ENCODE data around the gene SLC16A6.

SLC16A6 gene

GRCh38 chr17:68301438-68301959, 10.6 kb upstream of the SLC16A6 start:
- DNase-seq: no peak
- Histone ChIP-seq H3K36me3 (ENCODE audit: control insufficient read depth, insufficient read depth, low read length) (no peaks in the 10 kb centered on the region), H3K27me3 (replicated peaks; ENCODE audit: control insufficient read depth, insufficient read depth, low read length, poor library complexity, severe bottlenecking) (no peaks in the 10 kb centered on the region), H3K9me3 (ENCODE audit: control insufficient read depth, low read length) (no peaks in the 10 kb centered on the region), H3K4me3 (ENCODE audit: insufficient read depth, low read depth, low read length, poor library complexity, severe bottlenecking) (no peak overlapping the region), H3K27ac (ENCODE audit: insufficient read depth, low read length, poor library complexity, severe bottlenecking) (no peak overlapping the region), H3K4me1 (ENCODE audit: control insufficient read depth, insufficient read depth, low read length, poor library complexity, severe bottlenecking) (peaks cover 21% of the 10 kb centered on the region)

- Histone ChIP-seq H3K9me3 (ENCODE audit: control insufficient read depth, low read length) (no peaks in the 10 kb centered on the region), H3K4me1 (ENCODE audit: control insufficient read depth, insufficient read depth, low read length, poor library complexity, severe bottlenecking) (peaks cover 35% of the 10 kb centered on the region), H3K27me3 (replicated peaks; ENCODE audit: control insufficient read depth, insufficient read depth, low read length, poor library complexity, severe bottlenecking) (no peaks in the 10 kb centered on the region), H3K27ac (ENCODE audit: insufficient read depth, low read length, poor library complexity, severe bottlenecking) (no peak overlapping the region), H3K4me3 (ENCODE audit: insufficient read depth, low read depth, low read length, poor library complexity, severe bottlenecking) (no peak overlapping the region), H3K36me3 (ENCODE audit: control insufficient read depth, insufficient read depth, low read length) (no peaks in the 10 kb centered on the region)
- no peak for DNase-seq
These were observed 8.9 kb upstream of the SLC16A6 start for GRCh38 chr17:68299817-68300216.

- no peaks in the 10 kb centered on the region for H3K27me3 ChIP-seq (replicated peaks; ENCODE audit: control insufficient read depth, insufficient read depth, low read length, poor library complexity, severe bottlenecking)
- peaks cover 36% of the 10 kb centered on the region for H3K4me1 ChIP-seq (ENCODE audit: control insufficient read depth, insufficient read depth, low read length, poor library complexity, severe bottlenecking)
- no peak overlapping the region for H3K27ac ChIP-seq (ENCODE audit: insufficient read depth, low read length, poor library complexity, severe bottlenecking)
These were observed 7.7 kb upstream of the SLC16A6 start for GRCh38 chr17:68298601-68299000.

GRCh38 chr17:68297195-68297594, 6.3 kb upstream of the SLC16A6 start:
- Histone ChIP-seq H3K9me3 (ENCODE audit: control insufficient read depth, low read length) (no peaks in the 10 kb centered on the region), H3K27ac (ENCODE audit: insufficient read depth, low read length, poor library complexity, severe bottlenecking) (peak overlapping the region; percentile 65), H3K4me3 (ENCODE audit: insufficient read depth, low read depth, low read length, poor library complexity, severe bottlenecking) (peak overlapping the region; percentile 6), H3K27me3 (replicated peaks; ENCODE audit: control insufficient read depth, insufficient read depth, low read length, poor library complexity, severe bottlenecking) (no peaks in the 10 kb centered on the region), H3K4me1 (ENCODE audit: control insufficient read depth, insufficient read depth, low read length, poor library complexity, severe bottlenecking) (peaks cover 42% of the 10 kb centered on the region), H3K36me3 (ENCODE audit: control insufficient read depth, insufficient read depth, low read length) (no peaks in the 10 kb centered on the region)
- no peak for DNase-seq

More at GRCh38 chr17:68298601-68299000, 7.7 kb upstream of the SLC16A6 start:
- Histone ChIP-seq H3K9me3 (ENCODE audit: control insufficient read depth, low read length) (no peaks in the 10 kb centered on the region), H3K36me3 (ENCODE audit: control insufficient read depth, insufficient read depth, low read length) (no peaks in the 10 kb centered on the region), H3K4me3 (ENCODE audit: insufficient read depth, low read depth, low read length, poor library complexity, severe bottlenecking) (no peak overlapping the region)
- no peak for DNase-seq

GRCh38 chr17:68296217-68297191, 5.6 kb upstream of the SLC16A6 start:
- DNase-seq: peak; percentile 55 to 68 (median 57)
- Histone ChIP-seq H3K36me3 (ENCODE audit: control insufficient read depth, insufficient read depth, low read length) (no peaks in the 10 kb centered on the region), H3K27ac (ENCODE audit: insufficient read depth, low read length, poor library complexity, severe bottlenecking) (peak overlapping the region; percentile 65), H3K4me1 (ENCODE audit: control insufficient read depth, insufficient read depth, low read length, poor library complexity, severe bottlenecking) (peaks cover 42% of the 10 kb centered on the region), H3K9me3 (ENCODE audit: control insufficient read depth, low read length) (no peaks in the 10 kb centered on the region), H3K4me3 (ENCODE audit: insufficient read depth, low read depth, low read length, poor library complexity, severe bottlenecking) (peak overlapping the region; percentile 14), H3K27me3 (replicated peaks; ENCODE audit: control insufficient read depth, insufficient read depth, low read length, poor library complexity, severe bottlenecking) (no peaks in the 10 kb centered on the region)

DNA sequence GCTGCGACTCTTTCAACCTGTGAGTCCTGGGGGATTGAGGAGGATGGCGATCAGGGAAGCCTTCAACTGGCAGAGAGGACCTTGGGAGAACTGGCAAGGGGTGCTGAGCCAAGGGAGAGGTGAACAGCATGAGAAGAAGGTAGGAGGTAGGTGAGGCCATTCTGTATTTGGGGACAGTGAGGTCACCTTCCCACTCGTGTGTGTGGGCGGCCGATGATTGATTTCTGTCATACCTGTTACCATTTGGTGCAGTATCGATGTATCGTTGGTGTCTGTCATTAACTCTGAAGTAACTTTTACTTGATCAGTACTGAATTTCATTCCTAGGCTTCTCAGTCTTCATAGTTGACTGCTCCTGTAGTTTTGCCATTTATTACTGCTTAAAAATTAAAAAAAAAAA, 4.2 kb upstream of the SLC16A6 start:
- Histone ChIP-seq H3K27me3 (replicated peaks; ENCODE audit: control insufficient read depth, insufficient read depth, low read length, poor library complexity, severe bottlenecking) (no peaks in the 10 kb centered on the region), H3K4me1 (ENCODE audit: control insufficient read depth, insufficient read depth, low read length, poor library complexity, severe bottlenecking) (peaks cover 43% of the 10 kb centered on the region), H3K36me3 (ENCODE audit: control insufficient read depth, insufficient read depth, low read length) (no peaks in the 10 kb centered on the region), H3K9me3 (ENCODE audit: control insufficient read depth, low read length) (no peaks in the 10 kb centered on the region), H3K4me3 (ENCODE audit: insufficient read depth, low read depth, low read length, poor library complexity, severe bottlenecking) (no peak overlapping the region), H3K27ac (ENCODE audit: insufficient read depth, low read length, poor library complexity, severe bottlenecking) (no peak overlapping the region)
- DNase-seq: no peak

GRCh38 chr17:68294617-68295016, 3.7 kb upstream of the SLC16A6 start:
- Histone ChIP-seq H3K36me3 (ENCODE audit: control insufficient read depth, insufficient read depth, low read length) (no peaks in the 10 kb centered on the region), H3K4me1 (ENCODE audit: control insufficient read depth, insufficient read depth, low read length, poor library complexity, severe bottlenecking) (peaks cover 47% of the 10 kb centered on the region), H3K4me3 (ENCODE audit: insufficient read depth, low read depth, low read length, poor library complexity, severe bottlenecking) (no peak overlapping the region), H3K9me3 (ENCODE audit: control insufficient read depth, low read length) (no peaks in the 10 kb centered on the region), H3K27ac (ENCODE audit: insufficient read depth, low read length, poor library complexity, severe bottlenecking) (no peak overlapping the region), H3K27me3 (replicated peaks; ENCODE audit: control insufficient read depth, insufficient read depth, low read length, poor library complexity, severe bottlenecking) (no peaks in the 10 kb centered on the region)
- no peak for DNase-seq

DNA sequence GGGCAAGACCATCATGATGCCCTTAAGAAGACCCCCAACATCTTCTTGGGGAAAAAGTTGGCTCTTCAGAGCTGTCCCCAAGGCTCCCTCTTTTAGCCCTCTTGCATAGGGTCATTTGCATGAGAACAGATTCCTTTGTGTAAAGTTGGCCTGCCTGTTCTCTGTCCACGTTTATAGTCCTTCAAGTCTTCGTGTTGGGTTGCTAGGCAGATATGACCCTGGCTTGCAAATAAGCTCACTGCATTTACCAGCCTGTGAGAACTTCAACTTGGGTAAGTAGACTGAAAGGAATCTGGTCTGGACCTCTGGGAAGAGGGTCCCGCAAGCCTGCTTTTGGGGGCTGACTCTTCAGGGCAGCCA, 3.2 kb upstream of the SLC16A6 start:
- Histone ChIP-seq H3K27ac (ENCODE audit: insufficient read depth, low read length, poor library complexity, severe bottlenecking) (no peak overlapping the region), H3K27me3 (replicated peaks; ENCODE audit: control insufficient read depth, insufficient read depth, low read length, poor library complexity, severe bottlenecking) (no peaks in the 10 kb centered on the region), H3K9me3 (ENCODE audit: control insufficient read depth, low read length) (no peaks in the 10 kb centered on the region), H3K36me3 (ENCODE audit: control insufficient read depth, insufficient read depth, low read length) (no peaks in the 10 kb centered on the region), H3K4me1 (ENCODE audit: control insufficient read depth, insufficient read depth, low read length, poor library complexity, severe bottlenecking) (peaks cover 51% of the 10 kb centered on the region), H3K4me3 (ENCODE audit: insufficient read depth, low read depth, low read length, poor library complexity, severe bottlenecking) (no peak overlapping the region)
- DNase-seq: no peak

GRCh38 chr17:68293490-68294195, 2.7 kb upstream of the SLC16A6 start:
- no peak for DNase-seq
- Histone ChIP-seq H3K9me3 (ENCODE audit: control insufficient read depth, low read length) (no peaks in the 10 kb centered on the region), H3K27ac (ENCODE audit: insufficient read depth, low read length, poor library complexity, severe bottlenecking) (no peak overlapping the region), H3K27me3 (replicated peaks; ENCODE audit: control insufficient read depth, insufficient read depth, low read length, poor library complexity, severe bottlenecking) (no peaks in the 10 kb centered on the region), H3K4me1 (ENCODE audit: control insufficient read depth, insufficient read depth, low read length, poor library complexity, severe bottlenecking) (peaks cover 50% of the 10 kb centered on the region), H3K36me3 (ENCODE audit: control insufficient read depth, insufficient read depth, low read length) (no peaks in the 10 kb centered on the region), H3K4me3 (ENCODE audit: insufficient read depth, low read depth, low read length, poor library complexity, severe bottlenecking) (no peak overlapping the region)

DNA sequence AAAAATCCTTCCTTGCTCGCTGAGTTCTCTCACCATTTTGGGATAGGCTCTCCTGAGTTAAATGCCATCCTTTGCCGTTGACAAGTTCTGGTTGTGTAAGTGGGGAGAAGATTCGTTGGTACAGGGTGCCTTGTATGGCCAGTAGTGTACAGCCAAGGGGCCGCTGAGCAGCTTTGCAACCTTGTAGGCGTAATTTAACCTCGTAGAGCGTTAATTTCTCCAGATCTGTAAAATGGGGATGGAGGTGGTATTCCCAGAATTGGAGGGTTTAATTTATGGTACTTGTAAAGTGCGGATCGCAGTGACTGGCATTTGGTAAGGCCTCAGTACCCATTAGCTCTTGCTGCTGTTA, 1.7 kb upstream of the SLC16A6 start:
- H3K4me1 ChIP-seq (ENCODE audit: control insufficient read depth, insufficient read depth, low read length, poor library complexity, severe bottlenecking): peaks cover 45% of the 10 kb centered on the region

More for the DNA sequence above, 1.7 kb upstream of the SLC16A6 start:
- DNase-seq: no peak
- no peaks in the 10 kb centered on the region for H3K36me3 ChIP-seq (ENCODE audit: control insufficient read depth, insufficient read depth, low read length)
- H3K27ac ChIP-seq (ENCODE audit: insufficient read depth, low read length, poor library complexity, severe bottlenecking): peak overlapping the region; percentile 96
- no peaks in the 10 kb centered on the region for H3K27me3 ChIP-seq (replicated peaks; ENCODE audit: control insufficient read depth, insufficient read depth, low read length, poor library complexity, severe bottlenecking)
- H3K9me3 ChIP-seq (ENCODE audit: control insufficient read depth, low read length): no peaks in the 10 kb centered on the region
- H3K4me3 ChIP-seq (ENCODE audit: insufficient read depth, low read depth, low read length, poor library complexity, severe bottlenecking): peak overlapping the region; percentile 80

Measured in effector memory CD4-positive, alpha-beta T cell (primary cell).